CD4-positive, alpha-beta T cell (primary cell): ENCODE results near the gene SERPINE1. TPM values are rescaled to one million over a fixed set of nuclear protein-coding genes. Genes with fewer than 3 reads are reported as not detected.

ENCODE experiments used
- ATAC-seq: fragments of 200-7000 bp; cut with Tn5 transposase; one replicate; pipeline ENCODE4 v1.10.0; 2022; ENCODE audit warnings: mild to moderate bottlenecking; ENCODE audit not compliant: poor library complexity
- CTCF ChIA-PET: fragments of 350-600 bp; sonication (Branson Sonifier 250); formaldehyde crosslinking; loops from one replicate; lab custom pipeline; 2021; ENCODE audit warnings: antibody characterized with exemption, inconsistent platforms; lab: Charles Lee
- POLR2A ChIA-PET: fragments of 350-600 bp; sonication (Branson Sonifier 250); formaldehyde crosslinking; loops from one replicate; lab custom pipeline; 2021; ENCODE audit warnings: antibody characterized with exemption, inconsistent platforms; lab: Charles Lee
- DNase-seq, 14 experiments: peaks; one replicate each; pipeline ENCODE4 v3.0.0-alpha.2; 2013 to 2020; ENCODE audit warnings: mixed read lengths in 2 of 14
- H3K27ac ChIP-seq, 2 donors: one replicate each; pipeline versions ENCODE4 v1.5.1 to v1.7.0; 2013; ENCODE audit warnings: low read length in 2 of 2, low read depth in 1 of 2, mild to moderate bottlenecking in 1 of 2
- H3K27me3 ChIP-seq, 2 experiments: 1 replicate in 1 of 2; 2 replicates in 1 of 2; pipeline versions ENCODE4 v1.6.1 to v1.7.0; 2013; ENCODE audit warnings: low read length in 2 of 2, control low read depth in 1 of 2, mild to moderate bottlenecking in 1 of 2, moderate library complexity in 1 of 2; ENCODE audit not compliant: insufficient read depth in 2 of 2, control insufficient read depth in 1 of 2
- H3K36me3 ChIP-seq: one replicate; pipeline ENCODE4 v1.6.1; 2013; ENCODE audit warnings: low read length, control low read depth; ENCODE audit not compliant: insufficient read depth
- H3K4me1 ChIP-seq: one replicate; pipeline ENCODE4 v1.6.1; 2013; ENCODE audit warnings: low read length, control low read depth; ENCODE audit not compliant: insufficient read depth
- H3K4me3 ChIP-seq: one replicate; pipeline ENCODE4 v1.5.1; 2013; ENCODE audit warnings: mild to moderate bottlenecking, low read length, moderate library complexity
- H3K9me3 ChIP-seq, 2 experiments: 1 replicate in 1 of 2; 2 replicates in 1 of 2; pipeline versions ENCODE4 v1.6.1 to v1.7.0; 2013; ENCODE audit warnings: low read length in 2 of 2, mild to moderate bottlenecking in 2 of 2, control low read depth in 1 of 2, moderate library complexity in 1 of 2; ENCODE audit not compliant: control insufficient read depth in 1 of 2, insufficient read depth in 1 of 2
- H3K27ac Mint-ChIP-seq: one replicate; pipeline ENCODE4 v1.8.0; 2020; ENCODE audit warnings: mixed read lengths
- H3K27me3 Mint-ChIP-seq: one replicate; pipeline ENCODE4 v1.8.0; 2021; ENCODE audit warnings: mixed read lengths
- H3K36me3 Mint-ChIP-seq: one replicate; pipeline ENCODE4 v1.8.0; 2021; ENCODE audit warnings: low read depth, mixed read lengths
- H3K4me1 Mint-ChIP-seq: one replicate; pipeline ENCODE4 v1.8.0; 2021; ENCODE audit warnings: low read depth, mixed read lengths
- H3K4me3 Mint-ChIP-seq: one replicate; pipeline ENCODE4 v1.8.0; 2020; ENCODE audit warnings: mild to moderate bottlenecking, mixed read lengths
- H3K9me3 Mint-ChIP-seq: one replicate; pipeline ENCODE4 v1.8.0; 2020; ENCODE audit warnings: mixed read lengths
- CTCF ChIP-seq: fragments of 200-600 bp; IDR thresholded peaks from one replicate; pipeline ENCODE4 v1.8.0; 2022; ENCODE audit warnings: antibody characterized with exemption, mild to moderate bottlenecking
- intact Hi-C, 2 experiments: fragments of 100-400 bp; cut with DNase I in 1 of 2; cut with micrococcal nuclease in 1 of 2; formaldehyde crosslinking; loops; one replicate each; pipeline versions ENCODE4 v1.15.1 to v1.9.0; 2023 to 2025; cut with DNase I, micrococcal nuclease
- total RNA-seq, 174 experiments: library from RNA in 2 of 174; stranded (reverse) in 2 of 174; gene quantifications; one replicate each; pipeline ENCODE4 v1.2.3 and lab custom pipeline; 2021 to 2026

The SERPINE1 gene
- total RNA-seq, 2 experiments from 2014 or later, result 0.11 TPM; not detected in 1

DNA sequence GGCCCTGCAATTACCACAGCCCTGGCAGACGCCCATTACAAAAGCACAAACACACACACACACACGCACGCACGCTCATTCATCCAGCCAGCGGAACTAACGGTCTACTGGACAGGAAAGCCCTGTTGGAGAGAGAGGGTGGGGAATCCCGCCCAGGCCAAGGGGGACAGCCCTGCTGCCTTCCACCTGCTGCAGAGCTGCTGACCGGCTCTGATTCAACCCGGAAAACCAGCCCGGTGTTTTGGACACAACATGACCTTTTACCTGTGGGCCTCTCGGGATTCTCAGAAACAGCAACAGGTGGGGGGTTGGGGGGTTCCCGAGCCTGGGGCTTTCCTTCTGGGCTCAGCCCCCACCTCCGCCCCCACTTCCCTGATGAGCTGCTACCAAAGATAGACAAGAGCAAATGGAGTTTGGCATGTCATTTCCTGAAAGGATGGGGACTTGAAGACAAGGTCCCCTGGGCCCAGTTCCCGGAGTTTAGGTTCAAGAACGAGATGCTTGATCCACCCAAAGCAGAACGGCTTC, 18.5 kb upstream of the SERPINE1 start:
- H3K4me3 Mint-ChIP-seq, result no peak overlapping the region
- Histone ChIP-seq H3K9me3 (no peaks in the 10 kb centered on the region), H3K36me3 (no peaks in the 10 kb centered on the region), H3K27ac (no peak overlapping the region), H3K27me3 (peaks cover 6 to 11% of the 10 kb centered on the region in 2 experiments), H3K4me3 (no peak overlapping the region), H3K4me1 (no peaks in the 10 kb centered on the region)
- no peak overlapping the region for H3K27ac Mint-ChIP-seq
- H3K4me1 Mint-ChIP-seq, result no peaks in the 10 kb centered on the region
- ChIA-PET CTCF (no interaction called here), POLR2A (no interaction called here)
- ATAC-seq (no peak), DNase-seq (peak in 2 of 14 experiments; percentile 46 to 63)
- no peaks in the 10 kb centered on the region for H3K36me3 Mint-ChIP-seq
- intact Hi-C loops, result no loop called here
- H3K9me3 Mint-ChIP-seq, result no peaks in the 10 kb centered on the region
- no peak for TF ChIP-seq CTCF
- peaks cover 24% of the 10 kb centered on the region for H3K27me3 Mint-ChIP-seq

- Histone ChIP-seq H3K36me3 (no peaks in the 10 kb centered on the region), H3K4me1 (no peaks in the 10 kb centered on the region), H3K27ac (no peak overlapping the region), H3K9me3 (no peaks in the 10 kb centered on the region), H3K4me3 (no peak overlapping the region), H3K27me3 (peaks cover 3 to 8% of the 10 kb centered on the region in 2 experiments)
- peaks cover 18% of the 10 kb centered on the region for H3K27me3 Mint-ChIP-seq
- ChIA-PET CTCF (no interaction called here), POLR2A (no interaction called here)
- intact Hi-C loops, result no loop called here
- TF ChIP-seq CTCF, result no peak
- DNase-seq, result no peak
- H3K4me3 Mint-ChIP-seq, result no peak overlapping the region
- no peak overlapping the region for H3K27ac Mint-ChIP-seq
- H3K36me3 Mint-ChIP-seq, result no peaks in the 10 kb centered on the region
- H3K4me1 Mint-ChIP-seq, result no peaks in the 10 kb centered on the region
- no peak for ATAC-seq
- no peaks in the 10 kb centered on the region for H3K9me3 Mint-ChIP-seq
These were observed 17.9 kb upstream of the SERPINE1 start for GRCh38 chr7:101108961-101109360.

DNA sequence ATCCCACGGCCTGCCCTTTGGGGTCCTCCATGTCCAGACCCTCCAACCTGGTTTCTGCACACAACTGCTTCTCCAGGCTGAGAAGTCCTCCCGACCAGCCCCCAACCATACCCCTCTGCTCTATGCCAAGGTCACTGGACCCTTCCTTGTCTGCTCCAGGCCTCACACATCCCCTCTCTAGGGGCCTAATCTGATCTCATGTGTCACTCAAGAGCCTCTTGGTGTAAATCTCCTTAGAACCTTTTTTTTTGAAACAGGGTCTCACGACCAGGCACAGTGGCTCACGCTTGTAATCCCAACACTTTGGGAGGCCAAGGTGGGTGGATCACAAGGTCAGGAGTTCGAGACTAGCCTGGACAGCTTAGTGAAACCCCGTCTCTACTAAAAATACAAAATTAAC, 17.5 kb upstream of the SERPINE1 start:
- H3K4me3 ChIP-seq, result no peak overlapping the region
- CTCF ChIA-PET, result no interaction called here
- no peak overlapping the region for H3K27ac ChIP-seq
- intact Hi-C loops, result no loop called here
- Mint-ChIP-seq H3K4me3 (no peak overlapping the region), H3K36me3 (no peaks in the 10 kb centered on the region), H3K27ac (no peak overlapping the region), H3K27me3 (peaks cover 14% of the 10 kb centered on the region), H3K9me3 (no peaks in the 10 kb centered on the region), H3K4me1 (no peaks in the 10 kb centered on the region)
- peaks cover 0 to 4% of the 10 kb centered on the region in 2 experiments for H3K27me3 ChIP-seq
- ATAC-seq, result no peak
- H3K4me1 ChIP-seq, result no peaks in the 10 kb centered on the region
- H3K36me3 ChIP-seq, result no peaks in the 10 kb centered on the region
- POLR2A ChIA-PET, result no interaction called here
- no peak for DNase-seq
- H3K9me3 ChIP-seq, result no peaks in the 10 kb centered on the region
- TF ChIP-seq CTCF, result no peak
